B cell (primary cell): ENCODE data around the gene HTT. TPM values are rescaled to one million over a fixed set of nuclear protein-coding genes. Genes with fewer than 3 reads are reported as not detected.

Experiments used
- ATAC-seq: fragments of 200-7000 bp; cut with Tn5 transposase; one replicate; pipeline ENCODE4 v1.10.0; 2021; ENCODE audit warnings: low read depth, mild to moderate bottlenecking, moderate number of reproducible peaks, moderate library complexity
- CTCF ChIA-PET: fragments of 350-600 bp; sonication (Branson Sonifier 250); formaldehyde crosslinking; loops from one replicate; lab custom pipeline; 2021; ENCODE audit warnings: antibody characterized with exemption, inconsistent platforms; lab: Charles Lee
- POLR2A ChIA-PET: fragments of 350-600 bp; sonication (Branson Sonifier 250); formaldehyde crosslinking; loops from one replicate; lab custom pipeline; 2021; ENCODE audit warnings: antibody characterized with exemption; lab: Charles Lee
- DNase-seq: peaks from one replicate; pipeline ENCODE4 v3.0.0; 2013
- H2AFZ ChIP-seq: 2 replicates; pipeline ENCODE4 v1.6.1; 2012; ENCODE audit warnings: mild to moderate bottlenecking, low read depth, low read length; ENCODE audit not compliant: insufficient read depth, poor library complexity, severe bottlenecking
- H3K27ac ChIP-seq, 2 donors: 1 replicate in 1 of 2; 2 replicates in 1 of 2; pipeline ENCODE4 v1.5.1; 2012 to 2013; ENCODE audit warnings: low read length in 2 of 2, mild to moderate bottlenecking in 2 of 2, moderate library complexity in 1 of 2
- H3K27me3 ChIP-seq, 4 experiments: fragments of 200-600 bp in 1 of 4; sonication (generic) in 1 of 4; replicated peaks in 1 of 4; 1 replicate in 2 of 4; 2 replicates in 2 of 4; pipeline versions ENCODE4 v1.6.1 to v1.7.0; 2013 to 2016; ENCODE audit warnings: low read length in 3 of 4, mild to moderate bottlenecking in 2 of 4, mixed read lengths in 1 of 4, moderate library complexity in 1 of 4; ENCODE audit not compliant: insufficient read depth in 4 of 4, control insufficient read depth in 3 of 4; ENCODE audit errors: control extremely low read depth in 1 of 4
- H3K36me3 ChIP-seq, 2 experiments: replicated peaks in 1 of 2; 1 replicate in 1 of 2; 2 replicates in 1 of 2; pipeline versions ENCODE4 v1.6.1 to v1.7.1; 2013; ENCODE audit warnings: low read length in 1 of 2; ENCODE audit not compliant: insufficient read depth in 2 of 2, control insufficient read depth in 1 of 2; ENCODE audit errors: control extremely low read depth in 1 of 2, extremely low read depth in 1 of 2
- H3K4me1 ChIP-seq, 2 donors: fragments of 200-600 bp in 1 of 2; sonication (generic) in 1 of 2; 1 replicate in 1 of 2; 2 replicates in 1 of 2; pipeline versions ENCODE4 v1.5.1 to v1.6.1; 2013 to 2017; ENCODE audit warnings: low read length in 2 of 2; ENCODE audit not compliant: control insufficient read depth in 2 of 2, insufficient read depth in 2 of 2
- H3K4me2 ChIP-seq: replicated peaks from 2 replicates; pipeline ENCODE3; 2012; ENCODE audit warnings: mild to moderate bottlenecking, low read depth, low read length; ENCODE audit not compliant: poor library complexity, severe bottlenecking
- H3K4me3 ChIP-seq, 5 experiments: fragments of 200-600 bp in 1 of 5; sonication (generic) in 1 of 5; 1 replicate in 3 of 5; 2 replicates in 2 of 5; pipeline versions ENCODE4 v1.5.1 to v1.7.0; 2011 to 2016; ENCODE audit warnings: low read length in 4 of 5, mild to moderate bottlenecking in 4 of 5, low read depth in 2 of 5, control low read depth in 1 of 5, moderate library complexity in 1 of 5; ENCODE audit not compliant: insufficient read depth in 1 of 5; ENCODE audit errors: control extremely low read depth in 1 of 5, extremely low read depth in 1 of 5
- H3K79me2 ChIP-seq: fragments of 200-600 bp; sonication (generic); one replicate; pipeline ENCODE4 v1.6.0; 2016; ENCODE audit warnings: low read length; ENCODE audit not compliant: control insufficient read depth, insufficient read depth
- H3K9ac ChIP-seq: fragments of 200-600 bp; sonication (generic); 2 replicates; pipeline ENCODE4 v1.6.1; 2017; ENCODE audit warnings: mild to moderate bottlenecking, low read length, moderate library complexity
- H3K9me3 ChIP-seq, 3 donors: one replicate each; pipeline versions ENCODE4 v1.6.1 to v1.7.1; 2013; ENCODE audit warnings: low read length in 2 of 3; ENCODE audit not compliant: control insufficient read depth in 2 of 3, insufficient read depth in 1 of 3; ENCODE audit errors: control extremely low read depth in 1 of 3
- H4K20me1 ChIP-seq: 2 replicates; pipeline ENCODE4 v1.6.0; 2012; ENCODE audit warnings: mild to moderate bottlenecking, low read length; ENCODE audit not compliant: insufficient read depth, control insufficient read depth, poor library complexity, severe bottlenecking
- H3K27ac Mint-ChIP-seq: one replicate; pipeline ENCODE4 v1.8.0; 2021; ENCODE audit warnings: mixed read lengths
- H3K27me3 Mint-ChIP-seq: one replicate; pipeline ENCODE4 v1.8.0; 2021; ENCODE audit warnings: mixed read lengths
- H3K4me1 Mint-ChIP-seq: one replicate; pipeline ENCODE4 v1.8.0; 2021; ENCODE audit warnings: mixed read lengths
- H3K4me3 Mint-ChIP-seq: one replicate; pipeline ENCODE4 v1.8.0; 2021; ENCODE audit warnings: mixed read lengths
- H3K9me3 Mint-ChIP-seq: one replicate; pipeline ENCODE4 v1.8.0; 2022; ENCODE audit warnings: mixed read lengths; ENCODE audit not compliant: insufficient read depth
- EZH2 ChIP-seq: IDR thresholded peaks from 2 replicates; pipeline ENCODE4 v1.6.1; 2012; ENCODE audit warnings: borderline replicate concordance, low read depth, mild to moderate bottlenecking, moderate library complexity, low read length; ENCODE audit not compliant: insufficient read depth, poor library complexity, severe bottlenecking
- WGBS: methylation state at CpG from one replicate; pipeline ENCODE4 v1.1.5; 2013; ENCODE audit warnings: missing lambda C conversion rate; ENCODE audit not compliant: insufficient coverage; 5-methylcytosine and 5-hydroxymethylcytosine counted together
- intact Hi-C: fragments of 100-400 bp; cut with micrococcal nuclease; formaldehyde crosslinking; loops from one replicate; pipeline ENCODE4 v1.10.0; 2022
- polyA plus RNA-seq: library from polyadenylated mRNA; depleted of rRNA; stranded (reverse); fragments of >200 nt; gene quantifications from 2 replicates; pipeline ENCODE4 v1.2.3, GENCODE V29; 2012
- total RNA-seq, 2 donors: library from RNA; stranded (reverse); fragments of 120-200 nt in 1 of 2; gene quantifications; 1 replicate in 1 of 2; 2 replicates in 1 of 2; pipeline versions ENCODE4 v1.2.3 to v1.2.4, GENCODE V29; 2013 to 2022
- TF ChIP-seq, protein P1 (sequence below): fragments of 200-600 bp; IDR thresholded peaks from one replicate; pipeline ENCODE4 v1.8.0; 2022; ENCODE audit warnings: antibody characterized with exemption, mild to moderate bottlenecking

Gene HTT
- total and polyA plus RNA-seq, 2 donors (not counting 1 experiment from before 2014, with no cell fraction given) = 52.8 to 195 TPM

DNA sequence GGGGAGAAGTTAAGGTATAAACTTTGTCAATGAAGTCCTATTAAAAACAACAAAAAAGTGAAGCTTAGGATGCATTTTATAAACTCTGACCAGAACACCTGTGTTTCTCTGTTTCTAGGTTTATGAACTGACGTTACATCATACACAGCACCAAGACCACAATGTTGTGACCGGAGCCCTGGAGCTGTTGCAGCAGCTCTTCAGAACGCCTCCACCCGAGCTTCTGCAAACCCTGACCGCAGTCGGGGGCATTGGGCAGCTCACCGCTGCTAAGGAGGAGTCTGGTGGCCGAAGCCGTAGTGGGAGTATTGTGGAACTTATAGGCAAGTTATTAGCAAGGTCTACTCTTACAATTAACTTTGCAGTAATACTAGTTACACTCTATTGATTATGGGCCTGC, 46.6 kb downstream of the HTT start:
- H4K20me1 ChIP-seq = peaks cover 10% of the 10 kb centered on the region
- ATAC-seq (no peak), DNase-seq (no peak)
- CTCF ChIA-PET = interaction anchor here (2.5 kb wide), 1 partner anchor 14 kb away, joined by 16 read pairs; no protein-coding TSS in a partner anchor
- Mint-ChIP-seq H3K9me3 (no peaks in the 10 kb centered on the region), H3K4me3 (no peak overlapping the region), H3K4me1 (no peaks in the 10 kb centered on the region), H3K27ac (no peak overlapping the region), H3K27me3 (no peaks in the 10 kb centered on the region)
- no peak overlapping the region for H3K9ac ChIP-seq
- POLR2A ChIA-PET = no interaction called here
- H3K27me3 ChIP-seq = no peaks in the 10 kb centered on the region
- H3K27ac ChIP-seq = no peak overlapping the region
- H2AFZ ChIP-seq = no peak overlapping the region
- no peaks in the 10 kb centered on the region for H3K9me3 ChIP-seq
- H3K4me2 ChIP-seq = no peak overlapping the region
- intact Hi-C loops = no loop called here
- H3K4me1 ChIP-seq = no peaks in the 10 kb centered on the region
- WGBS = 93% methylated on average over 3 of the region's 9 CpGs
- H3K79me2 ChIP-seq = no peaks in the 10 kb centered on the region
- no peak overlapping the region for H3K4me3 ChIP-seq
- no peak for TF ChIP-seq EZH2
- TF ChIP-seq, protein P1, sequence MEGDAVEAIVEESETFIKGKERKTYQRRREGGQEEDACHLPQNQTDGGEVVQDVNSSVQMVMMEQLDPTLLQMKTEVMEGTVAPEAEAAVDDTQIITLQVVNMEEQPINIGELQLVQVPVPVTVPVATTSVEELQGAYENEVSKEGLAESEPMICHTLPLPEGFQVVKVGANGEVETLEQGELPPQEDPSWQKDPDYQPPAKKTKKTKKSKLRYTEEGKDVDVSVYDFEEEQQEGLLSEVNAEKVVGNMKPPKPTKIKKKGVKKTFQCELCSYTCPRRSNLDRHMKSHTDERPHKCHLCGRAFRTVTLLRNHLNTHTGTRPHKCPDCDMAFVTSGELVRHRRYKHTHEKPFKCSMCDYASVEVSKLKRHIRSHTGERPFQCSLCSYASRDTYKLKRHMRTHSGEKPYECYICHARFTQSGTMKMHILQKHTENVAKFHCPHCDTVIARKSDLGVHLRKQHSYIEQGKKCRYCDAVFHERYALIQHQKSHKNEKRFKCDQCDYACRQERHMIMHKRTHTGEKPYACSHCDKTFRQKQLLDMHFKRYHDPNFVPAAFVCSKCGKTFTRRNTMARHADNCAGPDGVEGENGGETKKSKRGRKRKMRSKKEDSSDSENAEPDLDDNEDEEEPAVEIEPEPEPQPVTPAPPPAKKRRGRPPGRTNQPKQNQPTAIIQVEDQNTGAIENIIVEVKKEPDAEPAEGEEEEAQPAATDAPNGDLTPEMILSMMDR = no peak
- peaks cover 2 to 68% of the 10 kb centered on the region in 2 experiments for H3K36me3 ChIP-seq

GRCh38 chr4:3121596-3121995, 47.1 kb downstream of the HTT start:
- TF ChIP-seq EZH2 = no peak
- TF ChIP-seq, protein P1 = no peak
- intact Hi-C loops = no loop called here
- Mint-ChIP-seq H3K27me3 (no peaks in the 10 kb centered on the region), H3K4me1 (no peaks in the 10 kb centered on the region), H3K9me3 (no peaks in the 10 kb centered on the region), H3K4me3 (no peak overlapping the region), H3K27ac (no peak overlapping the region)
- no peak overlapping the region for H2AFZ ChIP-seq
- H3K4me3 ChIP-seq = no peak overlapping the region
- no peak overlapping the region for H3K4me2 ChIP-seq
- no peak overlapping the region for H3K27ac ChIP-seq
- H3K4me1 ChIP-seq = no peaks in the 10 kb centered on the region
- H3K36me3 ChIP-seq = peaks cover 2 to 64% of the 10 kb centered on the region in 2 experiments
- CTCF ChIA-PET = interaction anchor here (1.0 to 2.5 kb wide), 2 partner anchors 14 to 759 kb away, joined by 3 to 16 read pairs; no protein-coding TSS in a partner anchor
- POLR2A ChIA-PET = no interaction called here
- H3K9me3 ChIP-seq = no peaks in the 10 kb centered on the region
- H3K27me3 ChIP-seq = no peaks in the 10 kb centered on the region
- peaks cover 7% of the 10 kb centered on the region for H4K20me1 ChIP-seq
- H3K9ac ChIP-seq = no peak overlapping the region
- H3K79me2 ChIP-seq = no peaks in the 10 kb centered on the region
- no peak for ATAC-seq
- no peak for DNase-seq
- no CpG with 5 or more reads among the region's 2 CpGs for WGBS
